Measurements from ENCODE around the gene ZNF236. TPM values are rescaled to one million over a fixed set of nuclear protein-coding genes. Genes with fewer than 3 reads are reported as not detected.

ZNF236 gene
- polyA plus RNA-seq, 3 donors, result 1.7 to 6.5 (median 2.4) TPM

- Histone ChIP-seq H3K9me3 (replicated peaks in 1 of 2; ENCODE audit: control insufficient read depth in 1 of 2, insufficient read depth in 1 of 2, low read length in 2 of 2) (no peaks in the 10 kb centered on the region), H3K4me1 (ENCODE audit: control insufficient read depth in 1 of 2, insufficient read depth in 2 of 2, low read length in 2 of 2) (peaks cover 58 to 64% of the 10 kb centered on the region in 2 donors), H2AFZ (ENCODE audit: insufficient read depth, low read depth, low read length, poor library complexity, severe bottlenecking) (no peak overlapping the region), H3K9ac (ENCODE audit: insufficient read depth, low read length, poor library complexity, severe bottlenecking) (no peak overlapping the region), H4K20me1 (ENCODE audit: insufficient read depth, low read length) (peaks cover 25% of the 10 kb centered on the region), H3K4me2 (replicated peaks; ENCODE audit: extremely low read depth, low read length, poor library complexity, severe bottlenecking) (no peak overlapping the region), H3K27ac (ENCODE audit: low read depth in 1 of 2, low read length in 2 of 2) (no peak overlapping the region), H3K36me3 (replicated peaks in 1 of 2; ENCODE audit: control insufficient read depth in 1 of 2, insufficient read depth in 2 of 2, low read length in 2 of 2) (peaks cover 23 to 42% of the 10 kb centered on the region in 2 donors), H3K4me3 (replicated peaks in 1 of 3; ENCODE audit: low read depth in 2 of 3, low read length in 3 of 3) (no peak overlapping the region), H3K27me3 (ENCODE audit: control insufficient read depth in 2 of 2, insufficient read depth in 2 of 2, low read length in 2 of 2) (no peaks in the 10 kb centered on the region), H3K79me2 (ENCODE audit: insufficient read depth, low read length) (peaks cover 34% of the 10 kb centered on the region)
- H3K4me3 Mint-ChIP-seq, result no peak overlapping the region
- no peaks in the 10 kb centered on the region for H3K9me3 Mint-ChIP-seq
- intact Hi-C loops (cut with micrococcal nuclease), result loop anchor here in 1 of 2 donors (10.0 kb wide), 1 partner anchor 95 kb away; no protein-coding TSS in a partner anchor
- TF ChIP-seq CTCF (IDR thresholded peaks at IDR 0.05), result no peak
- peaks cover 62% of the 10 kb centered on the region for H3K4me1 Mint-ChIP-seq
- WGBS (ENCODE audit: insufficient coverage), result 94% methylated on average over 18 of the region's 19 CpGs
- DNase-seq, result no peak
- H3K36me3 Mint-ChIP-seq, result peaks cover 39 to 51% of the 10 kb centered on the region in 2 donors
- no peaks in the 10 kb centered on the region for H3K27me3 Mint-ChIP-seq (ENCODE audit: low read depth in 3 of 3)
- H3K27ac Mint-ChIP-seq, result peak overlapping the region in 1 of 7 donors; percentile 58
Measured at GRCh38 chr18:77009675-77010074, 187.3 kb downstream of the ZNF236 start.

GRCh38 chr18:77012120-77012519, 189.8 kb downstream of the ZNF236 start:
- no peak for TF ChIP-seq CTCF (IDR thresholded peaks at IDR 0.05)
- peaks cover 59 to 69% of the 10 kb centered on the region in 2 donors for H3K36me3 Mint-ChIP-seq
- intact Hi-C loops (cut with micrococcal nuclease), result no loop called here
- 97% methylated on average over 7 of the region's 8 CpGs for WGBS (ENCODE audit: insufficient coverage)
- Histone ChIP-seq H3K36me3 (replicated peaks in 1 of 2; ENCODE audit: control insufficient read depth in 1 of 2, insufficient read depth in 2 of 2, low read length in 2 of 2) (peaks cover 38 to 62% of the 10 kb centered on the region in 2 donors), H3K9ac (ENCODE audit: insufficient read depth, low read length, poor library complexity, severe bottlenecking) (no peak overlapping the region), H3K9me3 (replicated peaks in 1 of 2; ENCODE audit: control insufficient read depth in 1 of 2, insufficient read depth in 1 of 2, low read length in 2 of 2) (no peaks in the 10 kb centered on the region), H3K4me2 (replicated peaks; ENCODE audit: extremely low read depth, low read length, poor library complexity, severe bottlenecking) (no peak overlapping the region), H3K27me3 (ENCODE audit: control insufficient read depth in 2 of 2, insufficient read depth in 2 of 2, low read length in 2 of 2) (no peaks in the 10 kb centered on the region), H3K4me1 (ENCODE audit: control insufficient read depth in 1 of 2, insufficient read depth in 2 of 2, low read length in 2 of 2) (peaks cover 44 to 52% of the 10 kb centered on the region in 2 donors), H4K20me1 (ENCODE audit: insufficient read depth, low read length) (peaks cover 48% of the 10 kb centered on the region), H3K79me2 (ENCODE audit: insufficient read depth, low read length) (peaks cover 40% of the 10 kb centered on the region), H3K27ac (ENCODE audit: low read depth in 1 of 2, low read length in 2 of 2) (peak overlapping the region in 1 of 2 donors; percentile 14), H3K4me3 (replicated peaks in 1 of 3; ENCODE audit: low read depth in 2 of 3, low read length in 3 of 3) (no peak overlapping the region), H2AFZ (ENCODE audit: insufficient read depth, low read depth, low read length, poor library complexity, severe bottlenecking) (no peak overlapping the region)
- H3K27me3 Mint-ChIP-seq (ENCODE audit: low read depth in 3 of 3), result no peaks in the 10 kb centered on the region
- peak overlapping the region in 3 of 7 donors; percentile 9 to 50 (median 48) for H3K27ac Mint-ChIP-seq
- H3K9me3 Mint-ChIP-seq, result no peaks in the 10 kb centered on the region
- no peak overlapping the region for H3K4me3 Mint-ChIP-seq
- DNase-seq, result no peak
- H3K4me1 Mint-ChIP-seq, result peaks cover 53% of the 10 kb centered on the region
